ENCODE measurements around the gene BHLHE23.

- no peak for TF ChIP-seq ZNF565 (CRISPR knock-in tag; conservative IDR thresholded peaks at IDR 0.05; ENCODE audit: low read depth)
- no peak for TF ChIP-seq GLIS3 (CRISPR knock-in tag; IDR thresholded peaks at IDR 0.05)
- no peak for TF ChIP-seq CSDC2 (CRISPR knock-in tag; IDR thresholded peaks at IDR 0.05)
- TF ChIP-seq ZNF70 (CRISPR knock-in tag; IDR thresholded peaks at IDR 0.05) = no peak
- TF ChIP-seq ESRRG (CRISPR knock-in tag; IDR thresholded peaks at IDR 0.05) = no peak
- no peak for TF ChIP-seq OSR1 (CRISPR knock-in tag; IDR thresholded peaks at IDR 0.05)
- no peak for TF ChIP-seq RARB (CRISPR knock-in tag; IDR thresholded peaks at IDR 0.05)
- TF ChIP-seq ISL1 (CRISPR knock-in tag; IDR thresholded peaks at IDR 0.05) = no peak
- TF ChIP-seq ZFP30 (CRISPR knock-in tag; IDR thresholded peaks at IDR 0.05) = no peak
- no peak for TF ChIP-seq ARNTL (CRISPR knock-in tag; IDR thresholded peaks at IDR 0.05; ENCODE audit: borderline replicate concordance, low read depth)
- TF ChIP-seq SNAI2 (CRISPR knock-in tag; IDR thresholded peaks at IDR 0.05) = no peak
- no peak for TF ChIP-seq CREB5 (CRISPR knock-in tag; IDR thresholded peaks at IDR 0.05; ENCODE audit: low read depth)
- TF ChIP-seq TCF4 (CRISPR knock-in tag; IDR thresholded peaks at IDR 0.05; ENCODE audit: borderline replicate concordance) = no peak
- no peak for TF ChIP-seq ZC3H10 (CRISPR knock-in tag; IDR thresholded peaks at IDR 0.05)
These were observed 37.8 kb upstream of the BHLHE23 start for GRCh38 chr20:63044605-63045004.
